HG03108 (cell line): ENCODE measurements around the gene ST3GAL4.

ENCODE experiments used
- ATAC-seq: cut with Tn5 transposase; IDR thresholded peaks from one replicate; pipeline ENCODE4 v1.9.1; 2021; ENCODE audit warnings: moderate library complexity; ENCODE audit not compliant: unreplicated experiment

Gene ST3GAL4

GRCh38 chr11:126440276-126440675, 84.8 kb downstream of the ST3GAL4 start:
- ATAC-seq = no peak

- ATAC-seq = no peak
Measured at GRCh38 chr11:126440792-126441514, 85.5 kb downstream of the ST3GAL4 start.

- no peak for ATAC-seq
Measured at GRCh38 chr11:126443120-126443519, 87.6 kb downstream of the ST3GAL4 start.

- no peak for ATAC-seq
Measured at GRCh38 chr11:126444072-126444471, 88.6 kb downstream of the ST3GAL4 start.

- ATAC-seq = no peak
Measured at GRCh38 chr11:126446581-126446980, 91.1 kb downstream of the ST3GAL4 start.

- no peak for ATAC-seq
Measured at GRCh38 chr11:126450198-126450597, 94.7 kb downstream of the ST3GAL4 start.

GRCh38 chr11:126450806-126451205, 95.3 kb downstream of the ST3GAL4 start:
- no peak for ATAC-seq

- no peak for ATAC-seq
Measured at GRCh38 chr11:126451211-126451802, 95.8 kb downstream of the ST3GAL4 start.

GRCh38 chr11:126452241-126453101, 97.0 kb downstream of the ST3GAL4 start:
- ATAC-seq = no peak

- no peak for ATAC-seq
Measured at GRCh38 chr11:126456089-126456488, 100.6 kb downstream of the ST3GAL4 start.

- ATAC-seq = no peak
Measured at GRCh38 chr11:126456783-126457542, 101.5 kb downstream of the ST3GAL4 start.

GRCh38 chr11:126457817-126458216, 102.3 kb downstream of the ST3GAL4 start:
- no peak for ATAC-seq

GRCh38 chr11:126459691-126460281, 104.3 kb downstream of the ST3GAL4 start:
- no peak for ATAC-seq

- no peak for ATAC-seq
Measured at GRCh38 chr11:126460417-126461095, 105.1 kb downstream of the ST3GAL4 start.

GRCh38 chr11:126461096-126461440, 105.6 kb downstream of the ST3GAL4 start:
- ATAC-seq = no peak

GRCh38 chr11:126461996-126462395, 106.5 kb downstream of the ST3GAL4 start:
- no peak for ATAC-seq

- ATAC-seq = no peak
Measured at GRCh38 chr11:126462422-126462821, 106.9 kb downstream of the ST3GAL4 start.
